Tibial nerve (tissue), 3 donors: Measurements from ENCODE around the gene SLX4IP.

Source experiments
- POLR2A ChIP-seq, 2 donors: fragments of 450-650 bp; IDR thresholded peaks; one replicate each; pipeline ENCODE4 v1.6.1; 2017; ENCODE audit warnings: antibody characterized with exemption in 2 of 2, mild to moderate bottlenecking in 2 of 2, moderate library complexity in 2 of 2
- TF ChIP-seq, protein P1 (sequence below), 5 experiments: fragments of 200-600 bp in 3 of 5; fragments of 450-650 bp in 2 of 5; sonication (generic) in 3 of 5; IDR thresholded peaks; one replicate each; pipeline ENCODE4 v1.5.1; 2016 to 2019; ENCODE audit warnings: antibody characterized with exemption in 5 of 5, mild to moderate bottlenecking in 3 of 5, moderate library complexity in 2 of 5

GRCh38 chr20:10673842-10674683, 239.0 kb downstream of the SLX4IP start, which contains the start of gene JAG1:
- TF ChIP-seq, protein P1, sequence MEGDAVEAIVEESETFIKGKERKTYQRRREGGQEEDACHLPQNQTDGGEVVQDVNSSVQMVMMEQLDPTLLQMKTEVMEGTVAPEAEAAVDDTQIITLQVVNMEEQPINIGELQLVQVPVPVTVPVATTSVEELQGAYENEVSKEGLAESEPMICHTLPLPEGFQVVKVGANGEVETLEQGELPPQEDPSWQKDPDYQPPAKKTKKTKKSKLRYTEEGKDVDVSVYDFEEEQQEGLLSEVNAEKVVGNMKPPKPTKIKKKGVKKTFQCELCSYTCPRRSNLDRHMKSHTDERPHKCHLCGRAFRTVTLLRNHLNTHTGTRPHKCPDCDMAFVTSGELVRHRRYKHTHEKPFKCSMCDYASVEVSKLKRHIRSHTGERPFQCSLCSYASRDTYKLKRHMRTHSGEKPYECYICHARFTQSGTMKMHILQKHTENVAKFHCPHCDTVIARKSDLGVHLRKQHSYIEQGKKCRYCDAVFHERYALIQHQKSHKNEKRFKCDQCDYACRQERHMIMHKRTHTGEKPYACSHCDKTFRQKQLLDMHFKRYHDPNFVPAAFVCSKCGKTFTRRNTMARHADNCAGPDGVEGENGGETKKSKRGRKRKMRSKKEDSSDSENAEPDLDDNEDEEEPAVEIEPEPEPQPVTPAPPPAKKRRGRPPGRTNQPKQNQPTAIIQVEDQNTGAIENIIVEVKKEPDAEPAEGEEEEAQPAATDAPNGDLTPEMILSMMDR (IDR thresholded peaks at IDR 0.05) = no peak
- TF ChIP-seq POLR2A (IDR thresholded peaks at IDR 0.05) = peak; percentile 76 to 85
